GM23338 (cell line): ENCODE data around the gene CCBE1. TPM values are rescaled to one million over a fixed set of nuclear protein-coding genes. Genes with fewer than 3 reads are reported as not detected.

ENCODE experiments used
- ATAC-seq: fragments of 200-7000 bp; cut with Tn5 transposase; 3 replicates; pipeline ENCODE4 v1.9.1; 2020
- DNase-seq: peaks from one replicate; pipeline ENCODE4 v3.0.0-alpha.2; 2015; ENCODE audit warnings: low spot score
- H2AFZ ChIP-seq: fragments of 200-600 bp; sonication (generic); 2 replicates; pipeline ENCODE4 v1.8.0; 2016; ENCODE audit warnings: antibody characterized with exemption, mild to moderate bottlenecking, moderate library complexity
- H3F3A ChIP-seq: fragments of 200-600 bp; sonication (generic); replicated peaks from 2 replicates; pipeline ENCODE4 v1.8.0; 2017; ENCODE audit warnings: antibody characterized with exemption, mixed run types, low read depth
- H3K27ac ChIP-seq: fragments of 200-600 bp; sonication (generic); 2 replicates; pipeline ENCODE4 v1.6.1; 2016; ENCODE audit warnings: low read depth
- H3K27me3 ChIP-seq: fragments of 200-600 bp; sonication (generic); 2 replicates; pipeline ENCODE4 v1.8.0; 2016; ENCODE audit warnings: mild to moderate bottlenecking, mixed run types, moderate library complexity; ENCODE audit not compliant: insufficient read depth
- H3K36me3 ChIP-seq: fragments of 200-600 bp; sonication (generic); 2 replicates; pipeline ENCODE4 v1.8.0; 2016; ENCODE audit warnings: mild to moderate bottlenecking; ENCODE audit not compliant: insufficient read depth
- H3K4me1 ChIP-seq: fragments of 200-600 bp; sonication (generic); 2 replicates; pipeline ENCODE4 v1.8.0; 2016; ENCODE audit warnings: mild to moderate bottlenecking, moderate library complexity; ENCODE audit not compliant: insufficient read depth
- H3K4me2 ChIP-seq: fragments of 200-600 bp; sonication (generic); 2 replicates; pipeline ENCODE4 v1.7.1; 2017; ENCODE audit warnings: mixed run types
- H3K4me3 ChIP-seq: fragments of 200-600 bp; sonication (generic); 2 replicates; pipeline ENCODE4 v1.6.1; 2016; ENCODE audit warnings: mixed run types
- H3K79me2 ChIP-seq: fragments of 200-600 bp; sonication (generic); replicated peaks from 2 replicates; pipeline ENCODE4 v1.8.0; 2017; ENCODE audit warnings: mild to moderate bottlenecking; ENCODE audit not compliant: insufficient read depth
- H3K9me2 ChIP-seq: fragments of 200-600 bp; sonication (generic); 2 replicates; pipeline ENCODE4 v1.8.0; 2017; ENCODE audit not compliant: insufficient read depth
- H4K20me1 ChIP-seq: fragments of 200-600 bp; sonication (generic); replicated peaks from 2 replicates; pipeline ENCODE4 v1.8.0; 2017; ENCODE audit warnings: mild to moderate bottlenecking; ENCODE audit not compliant: insufficient read depth
- H3K27ac Mint-ChIP-seq: 2 replicates; pipeline ENCODE4 v1.8.0; 2020; ENCODE audit warnings: inconsistent platforms, mild to moderate bottlenecking, moderate library complexity, mixed read lengths
- H3K27me3 Mint-ChIP-seq: 3 replicates; pipeline ENCODE4 v1.8.0; 2022; ENCODE audit warnings: low read depth, mild to moderate bottlenecking, moderate library complexity, mixed read lengths, inconsistent platforms; ENCODE audit not compliant: insufficient read depth, poor library complexity
- H3K36me3 Mint-ChIP-seq: 3 replicates; pipeline ENCODE4 v1.8.0; 2021; ENCODE audit warnings: low read depth, mild to moderate bottlenecking, inconsistent platforms, moderate library complexity, mixed read lengths
- H3K4me1 Mint-ChIP-seq: 3 replicates; pipeline ENCODE4 v1.8.0; 2020; ENCODE audit warnings: mild to moderate bottlenecking, inconsistent platforms, mixed read lengths
- H3K4me3 Mint-ChIP-seq: 3 replicates; pipeline ENCODE4 v1.8.0; 2021; ENCODE audit warnings: moderate library complexity, mild to moderate bottlenecking, inconsistent platforms, mixed read lengths
- H3K9me3 Mint-ChIP-seq: 3 replicates; pipeline ENCODE4 v1.8.0; 2020; ENCODE audit warnings: moderate library complexity, mild to moderate bottlenecking, inconsistent platforms, mixed read lengths
- CREB1 ChIP-seq: fragments of 250-450 bp; sonication (Bioruptor Pico); IDR thresholded peaks from 2 replicates; pipeline ENCODE4 v1.5.0; 2020; ENCODE audit warnings: low read depth, mild to moderate bottlenecking, moderate library complexity
- EZH2 ChIP-seq: fragments of 200-600 bp; sonication (generic); IDR thresholded peaks from one replicate; pipeline ENCODE4 v1.8.0; 2017; ENCODE audit warnings: antibody characterized with exemption, mild to moderate bottlenecking, low read depth; ENCODE audit not compliant: unreplicated experiment
- EZH2phosphoT487 ChIP-seq: fragments of 200-600 bp; sonication (generic); IDR thresholded peaks from one replicate; pipeline ENCODE4 v1.8.1; 2018; ENCODE audit warnings: antibody characterized with exemption; ENCODE audit not compliant: unreplicated experiment
- JUNB ChIP-seq: IDR thresholded peaks from one replicate; pipeline ENCODE4 v1.6.1; 2016; ENCODE audit warnings: antibody characterized with exemption; ENCODE audit not compliant: unreplicated experiment
- POLR2AphosphoS5 ChIP-seq: IDR thresholded peaks from 2 replicates; pipeline ENCODE4 v1.6.1; 2016; ENCODE audit warnings: antibody characterized with exemption, low read depth
- STAT1 ChIP-seq: IDR thresholded peaks from one replicate; pipeline ENCODE4 v1.6.1; 2016; ENCODE audit warnings: antibody characterized with exemption; ENCODE audit not compliant: unreplicated experiment
- ZNF331 ChIP-seq: fragments of 250-450 bp; sonication (Bioruptor Pico); IDR thresholded peaks from 2 replicates; pipeline ENCODE4 v1.5.0; 2020; ENCODE audit warnings: low read depth, mild to moderate bottlenecking, moderate library complexity
- polyA plus RNA-seq: library from polyadenylated mRNA; unstranded; fragments of >200 nt; fragmentation: Nextera tagmentation; extraction: Ambion mirVana; gene quantifications from 2 replicates; pipeline ENCODE4 v1.2.1, GENCODE V29; 2016
- total RNA-seq: library from RNA; depleted of rRNA; stranded (reverse); fragments of >200 nt; shearing (Covaris generic); gene quantifications from 2 replicates; pipeline ENCODE4 v1.2.3, GENCODE V29; 2014
- TF ChIP-seq, protein P1 (sequence below): fragments of 250-450 bp; sonication (Bioruptor Pico); IDR thresholded peaks from 2 replicates; pipeline ENCODE4 v1.5.0; 2020; ENCODE audit warnings: mild to moderate bottlenecking, moderate library complexity
- TF ChIP-seq, protein P2 (sequence below), 2 experiments: fragments of 200-600 bp in 1 of 2; sonication (generic) in 1 of 2; conservative IDR thresholded peaks; 2 replicates each; pipeline versions ENCODE4 v1.5.1 to v1.6.1; 2016 to 2017; ENCODE audit warnings: antibody characterized with exemption in 2 of 2, low read depth in 2 of 2, mild to moderate bottlenecking in 2 of 2, moderate library complexity in 1 of 2
- TF ChIP-seq, protein P3 (sequence below): IDR thresholded peaks from one replicate; pipeline ENCODE4 v1.6.1; 2018; ENCODE audit warnings: antibody characterized with exemption; ENCODE audit not compliant: unreplicated experiment
- TF ChIP-seq, protein P4 (sequence below): IDR thresholded peaks from 2 replicates; pipeline ENCODE4 v1.6.1; 2016; ENCODE audit warnings: antibody characterized with exemption

The CCBE1 gene
- total and polyA plus RNA-seq, 2 experiments from 2014 or later, result 2.1 to 2.6 TPM

DNA sequence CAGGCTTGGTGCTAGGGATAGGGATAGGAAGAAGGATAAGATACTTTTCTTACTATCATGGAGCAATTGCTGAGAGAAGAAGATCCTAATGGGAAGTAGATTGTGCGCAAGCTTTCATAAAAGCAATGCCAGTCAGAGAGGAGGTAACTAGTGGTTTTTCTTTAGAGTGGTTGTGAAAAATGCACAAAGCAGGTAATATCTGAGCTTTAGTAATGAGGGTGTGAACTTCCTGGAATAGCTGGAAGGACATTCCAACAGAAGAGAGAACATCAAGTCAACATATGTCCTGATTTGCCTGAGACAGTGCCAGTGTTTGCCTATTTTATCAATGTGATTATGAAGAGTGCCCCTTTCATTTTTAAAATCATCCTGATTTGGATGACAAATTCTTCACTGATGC lies 34.1 kb downstream of the CCBE1 start:
- Mint-ChIP-seq H3K36me3 (no peaks in the 10 kb centered on the region), H3K27ac (no peak overlapping the region), H3K27me3 (no peaks in the 10 kb centered on the region), H3K9me3 (no peaks in the 10 kb centered on the region), H3K4me3 (no peak overlapping the region), H3K4me1 (peaks cover 8% of the 10 kb centered on the region)
- H3K4me2 ChIP-seq, result no peak overlapping the region
- no peak overlapping the region for H3K27ac ChIP-seq
- ATAC-seq (no peak), DNase-seq (no peak)
- no peaks in the 10 kb centered on the region for H4K20me1 ChIP-seq
- H3K9me2 ChIP-seq, result no peaks in the 10 kb centered on the region
- no peaks in the 10 kb centered on the region for H3K4me1 ChIP-seq
- H3K27me3 ChIP-seq, result no peaks in the 10 kb centered on the region
- no peak for TF ChIP-seq JUNB
- TF ChIP-seq STAT1, result no peak
- TF ChIP-seq CREB1 (CRISPR knock-in tag), result no peak
- TF ChIP-seq, protein P1, sequence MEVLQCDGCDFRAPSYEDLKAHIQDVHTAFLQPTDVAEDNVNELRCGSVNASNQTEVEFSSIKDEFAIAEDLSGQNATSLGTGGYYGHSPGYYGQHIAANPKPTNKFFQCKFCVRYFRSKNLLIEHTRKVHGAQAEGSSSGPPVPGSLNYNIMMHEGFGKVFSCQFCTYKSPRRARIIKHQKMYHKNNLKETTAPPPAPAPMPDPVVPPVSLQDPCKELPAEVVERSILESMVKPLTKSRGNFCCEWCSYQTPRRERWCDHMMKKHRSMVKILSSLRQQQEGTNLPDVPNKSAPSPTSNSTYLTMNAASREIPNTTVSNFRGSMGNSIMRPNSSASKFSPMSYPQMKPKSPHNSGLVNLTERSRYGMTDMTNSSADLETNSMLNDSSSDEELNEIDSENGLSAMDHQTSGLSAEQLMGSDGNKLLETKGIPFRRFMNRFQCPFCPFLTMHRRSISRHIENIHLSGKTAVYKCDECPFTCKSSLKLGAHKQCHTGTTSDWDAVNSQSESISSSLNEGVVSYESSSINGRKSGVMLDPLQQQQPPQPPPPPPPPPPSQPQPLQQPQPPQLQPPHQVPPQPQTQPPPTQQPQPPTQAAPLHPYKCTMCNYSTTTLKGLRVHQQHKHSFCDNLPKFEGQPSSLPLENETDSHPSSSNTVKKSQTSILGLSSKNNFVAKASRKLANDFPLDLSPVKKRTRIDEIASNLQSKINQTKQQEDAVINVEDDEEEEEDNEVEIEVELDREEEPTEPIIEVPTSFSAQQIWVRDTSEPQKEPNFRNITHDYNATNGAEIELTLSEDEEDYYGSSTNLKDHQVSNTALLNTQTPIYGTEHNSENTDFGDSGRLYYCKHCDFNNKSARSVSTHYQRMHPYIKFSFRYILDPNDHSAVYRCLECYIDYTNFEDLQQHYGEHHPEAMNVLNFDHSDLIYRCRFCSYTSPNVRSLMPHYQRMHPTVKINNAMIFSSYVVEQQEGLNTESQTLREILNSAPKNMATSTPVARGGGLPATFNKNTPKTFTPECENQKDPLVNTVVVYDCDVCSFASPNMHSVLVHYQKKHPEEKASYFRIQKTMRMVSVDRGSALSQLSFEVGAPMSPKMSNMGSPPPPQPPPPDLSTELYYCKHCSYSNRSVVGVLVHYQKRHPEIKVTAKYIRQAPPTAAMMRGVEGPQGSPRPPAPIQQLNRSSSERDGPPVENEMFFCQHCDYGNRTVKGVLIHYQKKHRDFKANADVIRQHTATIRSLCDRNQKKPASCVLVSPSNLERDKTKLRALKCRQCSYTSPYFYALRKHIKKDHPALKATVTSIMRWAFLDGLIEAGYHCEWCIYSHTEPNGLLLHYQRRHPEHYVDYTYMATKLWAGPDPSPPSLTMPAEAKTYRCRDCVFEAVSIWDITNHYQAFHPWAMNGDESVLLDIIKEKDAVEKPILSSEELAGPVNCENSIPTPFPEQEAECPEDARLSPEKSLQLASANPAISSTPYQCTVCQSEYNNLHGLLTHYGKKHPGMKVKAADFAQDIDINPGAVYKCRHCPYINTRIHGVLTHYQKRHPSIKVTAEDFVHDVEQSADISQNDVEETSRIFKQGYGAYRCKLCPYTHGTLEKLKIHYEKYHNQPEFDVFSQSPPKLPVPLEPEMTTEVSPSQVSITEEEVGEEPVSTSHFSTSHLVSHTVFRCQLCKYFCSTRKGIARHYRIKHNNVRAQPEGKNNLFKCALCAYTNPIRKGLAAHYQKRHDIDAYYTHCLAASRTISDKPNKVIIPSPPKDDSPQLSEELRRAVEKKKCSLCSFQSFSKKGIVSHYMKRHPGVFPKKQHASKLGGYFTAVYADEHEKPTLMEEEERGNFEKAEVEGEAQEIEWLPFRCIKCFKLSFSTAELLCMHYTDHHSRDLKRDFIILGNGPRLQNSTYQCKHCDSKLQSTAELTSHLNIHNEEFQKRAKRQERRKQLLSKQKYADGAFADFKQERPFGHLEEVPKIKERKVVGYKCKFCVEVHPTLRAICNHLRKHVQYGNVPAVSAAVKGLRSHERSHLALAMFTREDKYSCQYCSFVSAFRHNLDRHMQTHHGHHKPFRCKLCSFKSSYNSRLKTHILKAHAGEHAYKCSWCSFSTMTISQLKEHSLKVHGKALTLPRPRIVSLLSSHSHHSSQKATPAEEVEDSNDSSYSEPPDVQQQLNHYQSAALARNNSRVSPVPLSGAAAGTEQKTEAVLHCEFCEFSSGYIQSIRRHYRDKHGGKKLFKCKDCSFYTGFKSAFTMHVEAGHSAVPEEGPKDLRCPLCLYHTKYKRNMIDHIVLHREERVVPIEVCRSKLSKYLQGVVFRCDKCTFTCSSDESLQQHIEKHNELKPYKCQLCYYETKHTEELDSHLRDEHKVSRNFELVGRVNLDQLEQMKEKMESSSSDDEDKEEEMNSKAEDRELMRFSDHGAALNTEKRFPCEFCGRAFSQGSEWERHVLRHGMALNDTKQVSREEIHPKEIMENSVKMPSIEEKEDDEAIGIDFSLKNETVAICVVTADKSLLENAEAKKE (CRISPR knock-in tag), result no peak
- no peak for TF ChIP-seq ZNF331 (CRISPR knock-in tag)
- TF ChIP-seq EZH2, result no peak
- no peak for TF ChIP-seq EZH2phosphoT487
- TF ChIP-seq, protein P2, sequence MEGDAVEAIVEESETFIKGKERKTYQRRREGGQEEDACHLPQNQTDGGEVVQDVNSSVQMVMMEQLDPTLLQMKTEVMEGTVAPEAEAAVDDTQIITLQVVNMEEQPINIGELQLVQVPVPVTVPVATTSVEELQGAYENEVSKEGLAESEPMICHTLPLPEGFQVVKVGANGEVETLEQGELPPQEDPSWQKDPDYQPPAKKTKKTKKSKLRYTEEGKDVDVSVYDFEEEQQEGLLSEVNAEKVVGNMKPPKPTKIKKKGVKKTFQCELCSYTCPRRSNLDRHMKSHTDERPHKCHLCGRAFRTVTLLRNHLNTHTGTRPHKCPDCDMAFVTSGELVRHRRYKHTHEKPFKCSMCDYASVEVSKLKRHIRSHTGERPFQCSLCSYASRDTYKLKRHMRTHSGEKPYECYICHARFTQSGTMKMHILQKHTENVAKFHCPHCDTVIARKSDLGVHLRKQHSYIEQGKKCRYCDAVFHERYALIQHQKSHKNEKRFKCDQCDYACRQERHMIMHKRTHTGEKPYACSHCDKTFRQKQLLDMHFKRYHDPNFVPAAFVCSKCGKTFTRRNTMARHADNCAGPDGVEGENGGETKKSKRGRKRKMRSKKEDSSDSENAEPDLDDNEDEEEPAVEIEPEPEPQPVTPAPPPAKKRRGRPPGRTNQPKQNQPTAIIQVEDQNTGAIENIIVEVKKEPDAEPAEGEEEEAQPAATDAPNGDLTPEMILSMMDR (conservative IDR thresholded peaks at IDR 0.05; ENCODE audit: low read depth in 2 of 2), result no peak
- no peak for TF ChIP-seq POLR2AphosphoS5
- TF ChIP-seq, protein P3, sequence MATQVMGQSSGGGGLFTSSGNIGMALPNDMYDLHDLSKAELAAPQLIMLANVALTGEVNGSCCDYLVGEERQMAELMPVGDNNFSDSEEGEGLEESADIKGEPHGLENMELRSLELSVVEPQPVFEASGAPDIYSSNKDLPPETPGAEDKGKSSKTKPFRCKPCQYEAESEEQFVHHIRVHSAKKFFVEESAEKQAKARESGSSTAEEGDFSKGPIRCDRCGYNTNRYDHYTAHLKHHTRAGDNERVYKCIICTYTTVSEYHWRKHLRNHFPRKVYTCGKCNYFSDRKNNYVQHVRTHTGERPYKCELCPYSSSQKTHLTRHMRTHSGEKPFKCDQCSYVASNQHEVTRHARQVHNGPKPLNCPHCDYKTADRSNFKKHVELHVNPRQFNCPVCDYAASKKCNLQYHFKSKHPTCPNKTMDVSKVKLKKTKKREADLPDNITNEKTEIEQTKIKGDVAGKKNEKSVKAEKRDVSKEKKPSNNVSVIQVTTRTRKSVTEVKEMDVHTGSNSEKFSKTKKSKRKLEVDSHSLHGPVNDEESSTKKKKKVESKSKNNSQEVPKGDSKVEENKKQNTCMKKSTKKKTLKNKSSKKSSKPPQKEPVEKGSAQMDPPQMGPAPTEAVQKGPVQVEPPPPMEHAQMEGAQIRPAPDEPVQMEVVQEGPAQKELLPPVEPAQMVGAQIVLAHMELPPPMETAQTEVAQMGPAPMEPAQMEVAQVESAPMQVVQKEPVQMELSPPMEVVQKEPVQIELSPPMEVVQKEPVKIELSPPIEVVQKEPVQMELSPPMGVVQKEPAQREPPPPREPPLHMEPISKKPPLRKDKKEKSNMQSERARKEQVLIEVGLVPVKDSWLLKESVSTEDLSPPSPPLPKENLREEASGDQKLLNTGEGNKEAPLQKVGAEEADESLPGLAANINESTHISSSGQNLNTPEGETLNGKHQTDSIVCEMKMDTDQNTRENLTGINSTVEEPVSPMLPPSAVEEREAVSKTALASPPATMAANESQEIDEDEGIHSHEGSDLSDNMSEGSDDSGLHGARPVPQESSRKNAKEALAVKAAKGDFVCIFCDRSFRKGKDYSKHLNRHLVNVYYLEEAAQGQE, result no peak
- TF ChIP-seq, protein P4, sequence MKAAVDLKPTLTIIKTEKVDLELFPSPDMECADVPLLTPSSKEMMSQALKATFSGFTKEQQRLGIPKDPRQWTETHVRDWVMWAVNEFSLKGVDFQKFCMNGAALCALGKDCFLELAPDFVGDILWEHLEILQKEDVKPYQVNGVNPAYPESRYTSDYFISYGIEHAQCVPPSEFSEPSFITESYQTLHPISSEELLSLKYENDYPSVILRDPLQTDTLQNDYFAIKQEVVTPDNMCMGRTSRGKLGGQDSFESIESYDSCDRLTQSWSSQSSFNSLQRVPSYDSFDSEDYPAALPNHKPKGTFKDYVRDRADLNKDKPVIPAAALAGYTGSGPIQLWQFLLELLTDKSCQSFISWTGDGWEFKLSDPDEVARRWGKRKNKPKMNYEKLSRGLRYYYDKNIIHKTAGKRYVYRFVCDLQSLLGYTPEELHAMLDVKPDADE, result no peak
- no peak overlapping the region for H2AFZ ChIP-seq
- no peaks in the 10 kb centered on the region for H3K79me2 ChIP-seq
- H3K4me3 ChIP-seq, result no peak overlapping the region
- H3F3A ChIP-seq, result no peaks in the 10 kb centered on the region
- no peaks in the 10 kb centered on the region for H3K36me3 ChIP-seq
